HCT116 (cell line): ENCODE measurements around the gene HHAT. TPM values are rescaled to one million over a fixed set of nuclear protein-coding genes. Genes with fewer than 3 reads are reported as not detected.

Experiments
- ATAC-seq: fragments of 200-7000 bp; cut with Tn5 transposase; 2 replicates; pipeline ENCODE4 v1.9.1; 2020; ENCODE audit warnings: mild to moderate bottlenecking, moderate library complexity
- BruUV-seq: library from RNA; stranded (reverse); fragments of 400-500 nt; replicated peaks from 2 replicates; lab custom pipeline; 2021; lab: Mats Ljungman, UMichigan
- CTCF ChIA-PET: fragments of 300-600 bp; sonication (Branson Sonifier 250); formaldehyde crosslinking; loops from one replicate; lab custom pipeline; 2021; ENCODE audit warnings: antibody characterized with exemption; lab: Charles Lee
- POLR2A ChIA-PET: fragments of 300-600, 350-600 bp; sonication (Branson Sonifier 250); formaldehyde crosslinking; loops from one replicate; lab custom pipeline; 2021; ENCODE audit warnings: antibody characterized with exemption; lab: Charles Lee
- RAD21 ChIA-PET, 2 experiments: fragments of 300-600 bp; sonication (Branson Sonifier 250); formaldehyde crosslinking; loops; one replicate each; lab custom pipeline; 2023; ENCODE audit warnings: low total read pairs in 2 of 2; ENCODE audit not compliant: uncharacterized antibody in 2 of 2, unreplicated experiment in 2 of 2, low non-redundant PET in 1 of 2; lab: Charles Lee
- DNase-seq: peaks from one replicate; pipeline ENCODE4 v3.0.0-alpha.2; 2010; ENCODE audit warnings: low read depth, low spot score
- H2AFZ ChIP-seq: fragments of 200-600 bp; shearing (Covaris generic), sonication (generic); 2 replicates; pipeline ENCODE4 v1.6.1; 2017; ENCODE audit warnings: low read depth, mixed run types, mixed read lengths, antibody characterized with exemption, low read length; ENCODE audit not compliant: poor library complexity, severe bottlenecking
- H3K27ac ChIP-seq: 2 replicates; pipeline ENCODE4 v1.5.1; 2012; ENCODE audit warnings: low read depth, low read length
- H3K27me3 ChIP-seq: fragments of 200-600 bp; sonication (generic); 2 replicates; pipeline ENCODE4 v1.6.1; 2016; ENCODE audit warnings: mixed run types, low read length, mixed read lengths; ENCODE audit not compliant: insufficient read depth
- H3K36me3 ChIP-seq, 2 experiments: fragments of 200-500 bp in 1 of 2; fragments of 200-600 bp in 1 of 2; sonication (Bioruptor generic) in 1 of 2; sonication (generic) in 1 of 2; 2 replicates each; pipeline versions ENCODE4 v1.5.1 to v1.6.1; 2014 to 2016; ENCODE audit warnings: low read length in 2 of 2, inconsistent platforms in 1 of 2, mixed read lengths in 1 of 2, mixed run types in 1 of 2; ENCODE audit not compliant: insufficient read depth in 2 of 2, control insufficient read depth in 1 of 2
- H3K4me1 ChIP-seq, 2 experiments: fragments of 200-600 bp in 1 of 2; sonication (generic) in 1 of 2; 2 replicates each; pipeline versions ENCODE4 v1.5.1 to v1.6.1; 2012 to 2017; ENCODE audit warnings: low read length in 2 of 2, inconsistent platforms in 1 of 2, mild to moderate bottlenecking in 1 of 2, mixed read lengths in 1 of 2, mixed run types in 1 of 2, moderate library complexity in 1 of 2; ENCODE audit not compliant: insufficient read depth in 2 of 2, control insufficient read depth in 1 of 2
- H3K4me2 ChIP-seq: fragments of 200-600 bp; sonication (generic); 2 replicates; pipeline ENCODE4 v1.6.1; 2017; ENCODE audit warnings: mixed run types, low read length, mixed read lengths
- H3K4me3 ChIP-seq, 2 experiments: fragments of 200-600 bp in 1 of 2; sonication (generic) in 1 of 2; replicated peaks in 1 of 2; 2 replicates each; pipeline ENCODE4 v1.5.1; 2011 to 2016; ENCODE audit warnings: low read length in 2 of 2, control low read depth in 1 of 2, low read depth in 1 of 2, mild to moderate bottlenecking in 1 of 2, mixed read lengths in 1 of 2, mixed run types in 1 of 2
- H3K79me2 ChIP-seq: fragments of 200-600 bp; sonication (generic); 2 replicates; pipeline ENCODE4 v1.6.1; 2017; ENCODE audit warnings: mild to moderate bottlenecking, mixed run types, low read length, moderate library complexity, mixed read lengths; ENCODE audit not compliant: insufficient read depth
- H3K9ac ChIP-seq: fragments of 200-600 bp; sonication (generic); 2 replicates; pipeline ENCODE4 v1.6.1; 2016; ENCODE audit warnings: low read length, mixed read lengths
- H3K9me2 ChIP-seq: fragments of 200-600 bp; sonication (generic), shearing (Covaris generic); 2 replicates; pipeline ENCODE4 v1.6.1; 2017; ENCODE audit warnings: mixed run types, mild to moderate bottlenecking, moderate library complexity; ENCODE audit not compliant: insufficient read depth
- H3K9me3 ChIP-seq, 2 experiments: fragments of 200-500 bp in 1 of 2; fragments of 200-600 bp in 1 of 2; sonication (Bioruptor generic) in 1 of 2; sonication (generic) in 1 of 2; 2 replicates each; pipeline ENCODE4 v1.6.1; 2014 to 2017; ENCODE audit warnings: low read length in 2 of 2, mixed read lengths in 2 of 2, inconsistent platforms in 1 of 2, low read depth in 1 of 2, mild to moderate bottlenecking in 1 of 2, mixed run types in 1 of 2, moderate library complexity in 1 of 2; ENCODE audit not compliant: control insufficient read depth in 1 of 2, insufficient read depth in 1 of 2
- H4K20me1 ChIP-seq: fragments of 200-600 bp; sonication (generic), shearing (Covaris generic); 2 replicates; pipeline ENCODE4 v1.6.1; 2017; ENCODE audit warnings: mixed run types, mild to moderate bottlenecking, moderate library complexity; ENCODE audit not compliant: insufficient read depth
- EZH2 ChIP-seq: fragments of 200-600 bp; sonication (generic); IDR thresholded peaks from 2 replicates; pipeline ENCODE4 v1.6.1; 2017; ENCODE audit warnings: antibody characterized with exemption, mixed run types
- FOSL1 ChIP-seq: IDR thresholded peaks from 2 replicates; pipeline ENCODE4 v1.6.1; 2012; ENCODE audit warnings: low read depth
- RAD21 ChIP-seq: IDR thresholded peaks from 2 replicates; pipeline ENCODE4 v1.6.1; 2012; ENCODE audit warnings: low read depth, mild to moderate bottlenecking
- YY1 ChIP-seq: IDR thresholded peaks from 2 replicates; pipeline ENCODE4 v1.6.1; 2011; ENCODE audit warnings: low read length, low read depth, moderate library complexity, mild to moderate bottlenecking; ENCODE audit not compliant: insufficient replicate concordance; ENCODE audit errors: extremely low read depth
- intact Hi-C: fragments of 100-400 bp; cut with micrococcal nuclease; formaldehyde crosslinking; loops from 2 replicates; pipeline ENCODE4 v1.10.0; 2022
- total RNA-seq: library from RNA; stranded (reverse); gene quantifications from one replicate; pipeline ENCODE4 v1.2.1, GENCODE V29; 2021; ENCODE audit not compliant: unreplicated experiment

HHAT gene
- total RNA-seq, 1 experiment from 2014 or later: 2.7 TPM

GRCh38 chr1:210635108-210635507 is 306.4 kb downstream of the HHAT start:
- no peak overlapping the region for H2AFZ ChIP-seq
- intact Hi-C loops: no loop called here
- no peaks in the 10 kb centered on the region for H3K79me2 ChIP-seq
- no peaks in the 10 kb centered on the region for H3K9me2 ChIP-seq
- TF ChIP-seq RAD21 (no peak), EZH2 (no peak), FOSL1 (no peak)
- no peak for DNase-seq
- no peaks in the 10 kb centered on the region for H3K9me3 ChIP-seq
- H3K36me3 ChIP-seq: no peaks in the 10 kb centered on the region
- no peak overlapping the region for H3K27ac ChIP-seq
- peaks cover 19% of the 10 kb centered on the region for H3K27me3 ChIP-seq
- BruUV-seq: no TSS peak
- ATAC-seq: no peak
- H3K4me2 ChIP-seq: no peak overlapping the region
- H3K4me3 ChIP-seq: no peak overlapping the region
- H3K9ac ChIP-seq: no peak overlapping the region
- no peaks in the 10 kb centered on the region for H3K4me1 ChIP-seq
- CTCF ChIA-PET: no interaction called here
- POLR2A ChIA-PET: no interaction called here
- RAD21 ChIA-PET: no interaction called here
- H4K20me1 ChIP-seq: no peaks in the 10 kb centered on the region

GRCh38 chr1:210641582-210641981 is 312.9 kb downstream of the HHAT start:
- POLR2A ChIA-PET: no interaction called here
- no peaks in the 10 kb centered on the region for H3K4me1 ChIP-seq
- H3K9me3 ChIP-seq: no peaks in the 10 kb centered on the region
- RAD21 ChIA-PET: no interaction called here
- H3K4me3 ChIP-seq: no peak overlapping the region
- ATAC-seq: no peak
- no peak overlapping the region for H3K9ac ChIP-seq
- H3K4me2 ChIP-seq: no peak overlapping the region
- no peak for TF ChIP-seq YY1
- H3K27me3 ChIP-seq: peaks cover 29% of the 10 kb centered on the region
- intact Hi-C loops: no loop called here
- BruUV-seq: no TSS peak
- no peaks in the 10 kb centered on the region for H3K79me2 ChIP-seq
- CTCF ChIA-PET: no interaction called here
- no peak overlapping the region for H3K27ac ChIP-seq
- H2AFZ ChIP-seq: no peak overlapping the region
- H3K36me3 ChIP-seq: no peaks in the 10 kb centered on the region
- H4K20me1 ChIP-seq: no peaks in the 10 kb centered on the region
- H3K9me2 ChIP-seq: no peaks in the 10 kb centered on the region
- DNase-seq: no peak
